Endothelial cell of umbilical vein (primary cell): ENCODE results near the gene FBXW11. TPM values are rescaled to one million over a fixed set of nuclear protein-coding genes. Genes with fewer than 3 reads are reported as not detected.

Experiments used
- BruUV-seq: library from RNA; stranded (reverse); fragments of 400-500 nt; replicated peaks from 2 replicates; lab custom pipeline; 2021; lab: Mats Ljungman, UMichigan
- CTCF ChIA-PET: fragments of 300-600, 350-600 bp; sonication (Branson Sonifier 250); formaldehyde crosslinking; loops from one replicate; lab custom pipeline; 2021; ENCODE audit warnings: antibody characterized with exemption, inconsistent platforms; lab: Charles Lee
- POLR2A ChIA-PET: fragments of 300-600, 350-600 bp; sonication (Branson Sonifier 250); formaldehyde crosslinking; loops from one replicate; lab custom pipeline; 2021; ENCODE audit warnings: antibody characterized with exemption, inconsistent platforms; lab: Charles Lee
- DNase-seq: peaks from one replicate; pipeline ENCODE4 v3.0.0-alpha.2; 2011; ENCODE audit warnings: low read depth, low spot score
- FAIRE-seq: peaks from 2 replicates; lab custom pipeline; 2011; peaks lifted over from hg19 to GRCh38; lab: Jason Lieb, UNC
- H2AFZ ChIP-seq: 2 replicates; pipeline ENCODE4 v1.6.0; 2012; ENCODE audit warnings: low read depth, low read length, control low read depth, inconsistent platforms
- H3K27ac ChIP-seq: 2 replicates; pipeline ENCODE4 v1.5.1; 2011; ENCODE audit warnings: low read depth, mild to moderate bottlenecking, control low read depth, low read length, moderate library complexity; ENCODE audit not compliant: insufficient read depth
- H3K27me3 ChIP-seq, 2 experiments: 2 replicates each; pipeline versions ENCODE4 v1.6.0 to v1.6.1; 2011; ENCODE audit warnings: low read length in 2 of 2, mixed read lengths in 1 of 2; ENCODE audit not compliant: control insufficient read depth in 2 of 2, insufficient read depth in 2 of 2
- H3K36me3 ChIP-seq, 2 experiments: 2 replicates in 1 of 2; 3 replicates in 1 of 2; pipeline ENCODE4 v1.5.1; 2011; ENCODE audit warnings: low read length in 2 of 2, mild to moderate bottlenecking in 1 of 2, moderate library complexity in 1 of 2; ENCODE audit not compliant: control insufficient read depth in 2 of 2, insufficient read depth in 2 of 2; ENCODE audit errors: extremely low read depth in 1 of 2
- H3K4me1 ChIP-seq: 3 replicates; pipeline ENCODE4 v1.5.1; 2011; ENCODE audit warnings: mild to moderate bottlenecking, low read length; ENCODE audit not compliant: control insufficient read depth, insufficient read depth; ENCODE audit errors: extremely low read depth
- H3K4me2 ChIP-seq: 2 replicates; pipeline ENCODE4 v1.6.1; 2011; ENCODE audit warnings: low read length, control low read depth, mixed read lengths; ENCODE audit not compliant: insufficient read depth
- H3K4me3 ChIP-seq, 3 experiments: fragments of 200-600 bp in 1 of 3; sonication (generic), shearing (Covaris generic) in 1 of 3; replicated peaks in 1 of 3; 2 replicates each; pipeline ENCODE4 v1.5.1; 2011 to 2016; ENCODE audit warnings: control low read depth in 3 of 3, low read length in 3 of 3, mild to moderate bottlenecking in 2 of 3, inconsistent platforms in 1 of 3, low read depth in 1 of 3, moderate library complexity in 1 of 3; ENCODE audit not compliant: insufficient read depth in 1 of 3
- H3K79me2 ChIP-seq: 2 replicates; pipeline ENCODE4 v1.6.0; 2012; ENCODE audit warnings: low read length, inconsistent platforms; ENCODE audit not compliant: control insufficient read depth, insufficient read depth
- H3K9ac ChIP-seq: replicated peaks from 2 replicates; pipeline ENCODE3; 2011; ENCODE audit warnings: low read length, control low read depth; ENCODE audit not compliant: insufficient read depth; ENCODE audit errors: extremely low read depth
- H3K9me1 ChIP-seq: replicated peaks from 3 replicates; pipeline ENCODE4 v1.6.0; 2011; ENCODE audit warnings: mild to moderate bottlenecking, low read length; ENCODE audit not compliant: control insufficient read depth, insufficient read depth; ENCODE audit errors: extremely low read depth
- H3K9me3 ChIP-seq: replicated peaks from 2 replicates; pipeline ENCODE4 v1.5.1; 2012; ENCODE audit warnings: low read length, inconsistent platforms; ENCODE audit not compliant: control insufficient read depth, insufficient read depth
- H4K20me1 ChIP-seq: replicated peaks from 2 replicates; pipeline ENCODE3; 2011; ENCODE audit warnings: mild to moderate bottlenecking, low read length; ENCODE audit not compliant: control insufficient read depth, insufficient read depth; ENCODE audit errors: extremely low read depth
- EZH2 ChIP-seq: IDR thresholded peaks from 2 replicates; pipeline ENCODE4 v1.6.1; 2012; ENCODE audit warnings: borderline replicate concordance, low read depth, mild to moderate bottlenecking, moderate library complexity, low read length, inconsistent platforms; ENCODE audit not compliant: severe bottlenecking
- GATA2 ChIP-seq: IDR thresholded peaks from 2 replicates; pipeline ENCODE4 v1.7.0; 2011; ENCODE audit warnings: low read depth, mild to moderate bottlenecking, moderate library complexity, mixed read lengths, low read length; ENCODE audit not compliant: insufficient read length, insufficient read depth
- JUN ChIP-seq: IDR thresholded peaks from 2 replicates; pipeline ENCODE4 v1.6.1; 2011; ENCODE audit warnings: borderline replicate concordance, low read depth; ENCODE audit not compliant: insufficient read length, insufficient read depth
- MYC ChIP-seq: IDR thresholded peaks from one replicate; pipeline ENCODE4 v1.6.1; 2011; ENCODE audit warnings: mild to moderate bottlenecking, low read depth, low read length
- POLR2A ChIP-seq: IDR thresholded peaks from 2 replicates; pipeline ENCODE4 v1.6.1; 2012; ENCODE audit warnings: low read depth, mild to moderate bottlenecking, control low read depth, low read length
- dilution Hi-C: fragments of 300-500 bp; cut with MboI; formaldehyde crosslinking; loops from one replicate; pipeline ENCODE4 v1.15.0; 2019; ENCODE audit warnings: low sequenced_read_pairs; ENCODE audit not compliant: extremely low pct_ligation_motif_present
- intact Hi-C: fragments of 100-400 bp; cut with micrococcal nuclease; formaldehyde crosslinking; loops from one replicate; pipeline ENCODE4 v1.10.0; 2022
- polyA plus RNA-seq, 4 experiments: library from polyadenylated mRNA; depleted of rRNA in 3 of 4; stranded (reverse) in 3 of 4; unstranded in 1 of 4; fragments of >200 nt; gene quantifications; 2 replicates each; pipeline versions ENCODE4 v1.2.1 to v1.2.3, GENCODE V29; 2011 to 2012; ENCODE audit warnings: missing spikeins in 1 of 4
- total RNA-seq: library from RNA; stranded (reverse); gene quantifications from 2 replicates; pipeline ENCODE4 v1.2.3, GENCODE V29; 2021
- TF ChIP-seq, protein P1 (sequence below), 2 donors: IDR thresholded peaks; 1 replicate in 1 of 2; 2 replicates in 1 of 2; pipeline ENCODE4 v1.5.1; 2011; ENCODE audit warnings: low read length in 2 of 2, mild to moderate bottlenecking in 2 of 2, moderate library complexity in 2 of 2, control low read depth in 1 of 2, inconsistent platforms in 1 of 2, low read depth in 1 of 2; ENCODE audit not compliant: insufficient read depth in 1 of 2; ENCODE audit errors: extremely low read depth in 1 of 2
- TF ChIP-seq, protein P2 (sequence below): IDR thresholded peaks from 2 replicates; pipeline ENCODE4 v1.6.1; 2011; ENCODE audit not compliant: insufficient read depth, insufficient read length

Gene FBXW11
- total and polyA plus RNA-seq, 2 donors (not counting 3 experiments of a cell fraction or from before 2014, with no cell fraction given) = 30.7 to 44.7 TPM

- no TSS peak for BruUV-seq
- Histone ChIP-seq H3K27me3 (peaks cover 5 to 12% of the 10 kb centered on the region in 2 experiments), H3K27ac (no peak overlapping the region), H3K4me3 (no peak overlapping the region), H3K4me1 (no peaks in the 10 kb centered on the region), H2AFZ (no peak overlapping the region), H3K9me1 (no peaks in the 10 kb centered on the region), H3K36me3 (no peaks in the 10 kb centered on the region), H3K9ac (no peak overlapping the region), H3K4me2 (no peak overlapping the region), H3K79me2 (no peaks in the 10 kb centered on the region), H4K20me1 (peaks cover 4% of the 10 kb centered on the region), H3K9me3 (no peaks in the 10 kb centered on the region)
- POLR2A ChIA-PET = interaction anchor here (0.7 kb wide), 1 partner anchor 122 kb away, joined by 7 read pairs; no protein-coding TSS in a partner anchor
- DNase-seq = no peak
- CTCF ChIA-PET = interaction anchor here (1.4 to 4.9 kb wide), 2 partner anchors 12 to 123 kb away, joined by 3 to 51 read pairs; no protein-coding TSS in a partner anchor
- TF ChIP-seq POLR2A (no peak), EZH2 (no peak), GATA2 (no peak), JUN (no peak), MYC (no peak)
- TF ChIP-seq, protein P1, sequence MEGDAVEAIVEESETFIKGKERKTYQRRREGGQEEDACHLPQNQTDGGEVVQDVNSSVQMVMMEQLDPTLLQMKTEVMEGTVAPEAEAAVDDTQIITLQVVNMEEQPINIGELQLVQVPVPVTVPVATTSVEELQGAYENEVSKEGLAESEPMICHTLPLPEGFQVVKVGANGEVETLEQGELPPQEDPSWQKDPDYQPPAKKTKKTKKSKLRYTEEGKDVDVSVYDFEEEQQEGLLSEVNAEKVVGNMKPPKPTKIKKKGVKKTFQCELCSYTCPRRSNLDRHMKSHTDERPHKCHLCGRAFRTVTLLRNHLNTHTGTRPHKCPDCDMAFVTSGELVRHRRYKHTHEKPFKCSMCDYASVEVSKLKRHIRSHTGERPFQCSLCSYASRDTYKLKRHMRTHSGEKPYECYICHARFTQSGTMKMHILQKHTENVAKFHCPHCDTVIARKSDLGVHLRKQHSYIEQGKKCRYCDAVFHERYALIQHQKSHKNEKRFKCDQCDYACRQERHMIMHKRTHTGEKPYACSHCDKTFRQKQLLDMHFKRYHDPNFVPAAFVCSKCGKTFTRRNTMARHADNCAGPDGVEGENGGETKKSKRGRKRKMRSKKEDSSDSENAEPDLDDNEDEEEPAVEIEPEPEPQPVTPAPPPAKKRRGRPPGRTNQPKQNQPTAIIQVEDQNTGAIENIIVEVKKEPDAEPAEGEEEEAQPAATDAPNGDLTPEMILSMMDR (IDR thresholded peaks at IDR 0.05; ENCODE audit: extremely low read depth in 1 of 2, insufficient read depth in 1 of 2, low read depth in 1 of 2, low read length in 2 of 2) = no peak
- TF ChIP-seq, protein P2, sequence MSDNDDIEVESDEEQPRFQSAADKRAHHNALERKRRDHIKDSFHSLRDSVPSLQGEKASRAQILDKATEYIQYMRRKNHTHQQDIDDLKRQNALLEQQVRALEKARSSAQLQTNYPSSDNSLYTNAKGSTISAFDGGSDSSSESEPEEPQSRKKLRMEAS = no peak
- intact Hi-C loops = no loop called here
- dilution Hi-C loops = no loop called here
- FAIRE-seq = no peak
These were observed 28.6 kb upstream of the FBXW11 start for GRCh38 chr5:172035049-172035448.
